Measurements from ENCODE around the gene CORT. TPM values are rescaled to one million over a fixed set of nuclear protein-coding genes. Genes with fewer than 3 reads are reported as not detected.

CORT gene
- total and polyA plus RNA-seq, 2 donors (not counting 3 experiments of a cell fraction or from before 2014, with no cell fraction given), result 0.11 TPM; not detected in 1

GRCh38 chr1:10437052-10437451 lies 12.8 kb upstream of the CORT start:
- no peak overlapping the region for H2AFZ ChIP-seq (ENCODE audit: low read depth, low read length)
- POLR2A ChIA-PET, result interaction anchor here (0.6 kb wide), 1 partner anchor 8 kb away, joined by 4 read pairs; no protein-coding TSS in a partner anchor
- H3K27me3 ChIP-seq (ENCODE audit: control insufficient read depth in 2 of 2, insufficient read depth in 2 of 2, low read length in 2 of 2), result no peaks in the 10 kb centered on the region
- no peaks in the 10 kb centered on the region for H3K36me3 ChIP-seq (ENCODE audit: control insufficient read depth in 2 of 2, extremely low read depth in 1 of 2, insufficient read depth in 2 of 2, low read length in 2 of 2)
- no peaks in the 10 kb centered on the region for H3K9me1 ChIP-seq (replicated peaks; ENCODE audit: control insufficient read depth, extremely low read depth, insufficient read depth, low read length)
- intact Hi-C loops (cut with micrococcal nuclease) (no loop called here), dilution Hi-C loops (cut with MboI; ENCODE audit: extremely low pct_ligation_motif_present, low sequenced_read_pairs) (no loop called here)
- no peak for TF ChIP-seq MAX (IDR thresholded peaks at IDR 0.05; ENCODE audit: insufficient read depth, insufficient read length)
- no peak for TF ChIP-seq POLR2AphosphoS5 (IDR thresholded peaks at IDR 0.05; ENCODE audit: insufficient read depth, low read depth, low read length)
- no peak for TF ChIP-seq EZH2 (IDR thresholded peaks at IDR 0.05; ENCODE audit: borderline replicate concordance, low read depth, low read length, severe bottlenecking)
- no peak for TF ChIP-seq GATA2 (IDR thresholded peaks at IDR 0.05; ENCODE audit: insufficient read depth, insufficient read length, low read depth, low read length)
- no peak for TF ChIP-seq MYC (IDR thresholded peaks at IDR 0.05; ENCODE audit: low read depth, low read length)
- TF ChIP-seq CTCF (IDR thresholded peaks at IDR 0.05; ENCODE audit: extremely low read depth in 1 of 2, insufficient read depth in 1 of 2, low read depth in 1 of 2, low read length in 2 of 2), result no peak
- H3K4me3 ChIP-seq (replicated peaks in 1 of 3; ENCODE audit: insufficient read depth in 1 of 3, low read depth in 1 of 3, low read length in 3 of 3), result no peak overlapping the region
- no peaks in the 10 kb centered on the region for H3K4me1 ChIP-seq (ENCODE audit: control insufficient read depth, extremely low read depth, insufficient read depth, low read length)
- no peak for DNase-seq (ENCODE audit: low read depth, low spot score)
- peak; percentile 56 for FAIRE-seq
- no peak overlapping the region for H3K27ac ChIP-seq (ENCODE audit: insufficient read depth, low read depth, low read length)
- CTCF ChIA-PET, result interaction anchor here (0.8 to 1.1 kb wide), 2 partner anchors 10 to 57 kb away, joined by 3 read pairs; no protein-coding TSS in a partner anchor
- H3K4me2 ChIP-seq (ENCODE audit: insufficient read depth, low read length), result no peak overlapping the region
- BruUV-seq (replicated peaks), result no TSS peak
- H3K9me3 ChIP-seq (replicated peaks; ENCODE audit: control insufficient read depth, insufficient read depth, low read length), result no peaks in the 10 kb centered on the region
- H3K79me2 ChIP-seq (ENCODE audit: control insufficient read depth, insufficient read depth, low read length), result no peaks in the 10 kb centered on the region
- no peak overlapping the region for H3K9ac ChIP-seq (replicated peaks; ENCODE audit: extremely low read depth, insufficient read depth, low read length)
- H4K20me1 ChIP-seq (replicated peaks; ENCODE audit: control insufficient read depth, extremely low read depth, insufficient read depth, low read length), result no peaks in the 10 kb centered on the region

Data from endothelial cell of umbilical vein (primary cell).